Neural progenitor cell (in vitro differentiated cells): ENCODE results near the gene UBQLN3. TPM values are rescaled to one million over a fixed set of nuclear protein-coding genes. Genes with fewer than 3 reads are reported as not detected.

Source experiments
- DNase-seq: peaks from one replicate; pipeline ENCODE4 v3.0.0-alpha.2; 2016; ENCODE audit warnings: low spot score
- H2AFZ ChIP-seq: fragments of 200-600 bp; sonication (generic); replicated peaks from 2 replicates; pipeline ENCODE4 v1.6.1; 2016; ENCODE audit warnings: antibody characterized with exemption
- H3F3A ChIP-seq: fragments of 200-600 bp; sonication (generic); 2 replicates; pipeline ENCODE4 v1.6.1; 2016; ENCODE audit warnings: antibody characterized with exemption, low read depth
- H3K27ac ChIP-seq: fragments of 200-600 bp; sonication (generic); 2 replicates; pipeline ENCODE4 v1.5.1; 2016; ENCODE audit warnings: mild to moderate bottlenecking
- H3K27me3 ChIP-seq: fragments of 200-600 bp; sonication (generic); 2 replicates; pipeline ENCODE4 v1.6.1; 2016; ENCODE audit warnings: mild to moderate bottlenecking, moderate library complexity
- H3K36me3 ChIP-seq: fragments of 200-600 bp; sonication (generic); 2 replicates; pipeline ENCODE4 v1.5.1; 2016
- H3K4me1 ChIP-seq: fragments of 200-600 bp; sonication (generic); 2 replicates; pipeline ENCODE4 v1.6.1; 2016; ENCODE audit warnings: mixed run types
- H3K4me2 ChIP-seq: fragments of 200-600 bp; sonication (generic); 2 replicates; pipeline ENCODE4 v1.6.1; 2016
- H3K4me3 ChIP-seq: fragments of 200-600 bp; sonication (generic); 2 replicates; pipeline ENCODE4 v1.5.1; 2016
- H3K79me2 ChIP-seq: fragments of 200-600 bp; sonication (generic); 2 replicates; pipeline ENCODE4 v1.6.1; 2016; ENCODE audit warnings: low read depth
- H3K9ac ChIP-seq: fragments of 200-600 bp; sonication (generic); 2 replicates; pipeline ENCODE4 v1.6.1; 2016
- H3K9me3 ChIP-seq: fragments of 200-600 bp; sonication (generic); 2 replicates; pipeline ENCODE4 v1.5.1; 2016; ENCODE audit warnings: low read depth
- H4K20me1 ChIP-seq: fragments of 200-600 bp; sonication (generic); 2 replicates; pipeline ENCODE4 v1.6.1; 2016; ENCODE audit warnings: low read depth
- H3K27ac Mint-ChIP-seq: 3 replicates; pipeline ENCODE4 v1.8.0; 2021; ENCODE audit warnings: mixed read lengths
- H3K27me3 Mint-ChIP-seq: 2 replicates; pipeline ENCODE4 v1.8.0; 2022; ENCODE audit warnings: low read depth, mild to moderate bottlenecking, inconsistent platforms, moderate library complexity, mixed read lengths; ENCODE audit not compliant: insufficient read depth
- H3K36me3 Mint-ChIP-seq: 3 replicates; pipeline ENCODE4 v1.8.0; 2021; ENCODE audit warnings: mixed read lengths
- H3K4me1 Mint-ChIP-seq: 3 replicates; pipeline ENCODE4 v1.8.0; 2021; ENCODE audit warnings: mixed read lengths
- H3K4me3 Mint-ChIP-seq: 3 replicates; pipeline ENCODE4 v1.8.0; 2021; ENCODE audit warnings: mild to moderate bottlenecking, moderate library complexity, mixed read lengths
- H3K9me3 Mint-ChIP-seq: 3 replicates; pipeline ENCODE4 v1.8.0; 2020; ENCODE audit warnings: mixed read lengths
- CTCF ChIP-seq: fragments of 200-600 bp; sonication (generic); IDR thresholded peaks from 2 replicates; pipeline ENCODE4 v1.5.1; 2017; ENCODE audit warnings: antibody characterized with exemption, mild to moderate bottlenecking
- EZH2 ChIP-seq: fragments of 200-600 bp; sonication (generic); IDR thresholded peaks from 2 replicates; pipeline ENCODE4 v1.6.1; 2017; ENCODE audit warnings: antibody characterized with exemption, mild to moderate bottlenecking, moderate library complexity
- EZH2phosphoT487 ChIP-seq: fragments of 200-600 bp; sonication (generic); IDR thresholded peaks from 2 replicates; pipeline ENCODE4 v1.6.1; 2017; ENCODE audit warnings: antibody characterized with exemption
- total RNA-seq: library from RNA; depleted of rRNA; stranded (reverse); fragments of >200 nt; gene quantifications from 2 replicates; pipeline ENCODE4 v1.2.3, GENCODE V29; 2015; ENCODE audit warnings: low replicate concordance

The UBQLN3 gene
- total RNA-seq, 1 donor from 2014 or later: 0.39 TPM

DNA sequence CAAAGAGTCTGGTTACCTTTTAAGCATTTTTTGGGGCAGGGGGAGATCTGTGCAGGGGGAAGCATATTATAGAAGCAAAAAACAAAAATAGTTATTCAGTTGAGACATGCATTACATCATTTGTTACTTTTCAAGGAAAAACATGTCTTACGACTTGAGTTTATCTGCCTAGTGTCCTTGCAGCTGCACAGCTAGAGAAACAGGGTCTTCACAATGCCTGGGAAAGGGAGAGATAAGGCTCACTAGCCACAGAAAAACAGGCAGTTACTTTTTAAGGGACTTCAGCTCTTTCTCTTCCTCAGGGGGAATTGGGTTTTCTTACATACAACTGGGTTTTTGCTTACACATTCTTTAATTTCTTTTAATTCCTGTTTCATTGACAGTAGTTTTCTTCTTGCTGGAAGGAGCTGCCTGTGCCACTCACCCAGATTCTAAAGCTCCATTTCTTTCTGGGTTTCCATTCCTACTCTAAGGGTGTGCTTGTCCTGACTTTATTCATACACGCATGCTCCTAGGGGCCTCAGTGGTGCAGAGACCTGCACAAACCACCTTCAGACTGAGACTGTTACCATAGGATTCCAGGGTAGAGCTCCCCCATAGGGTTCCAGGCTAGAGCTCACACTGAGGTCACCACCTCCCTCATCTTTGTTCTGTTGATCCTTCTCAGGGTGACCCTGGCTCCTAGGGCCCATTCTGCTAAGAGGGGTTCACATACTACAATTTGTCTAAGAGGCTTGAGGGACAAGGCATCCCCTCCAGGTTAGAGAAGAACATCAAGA, 21.5 kb upstream of the UBQLN3 start:
- H3K4me1 ChIP-seq: no peaks in the 10 kb centered on the region
- no peak overlapping the region for H3K4me3 ChIP-seq
- H4K20me1 ChIP-seq: no peaks in the 10 kb centered on the region
- Mint-ChIP-seq H3K27ac (no peak overlapping the region), H3K36me3 (no peaks in the 10 kb centered on the region), H3K27me3 (no peaks in the 10 kb centered on the region), H3K4me1 (no peaks in the 10 kb centered on the region), H3K9me3 (no peaks in the 10 kb centered on the region), H3K4me3 (no peak overlapping the region)
- no peaks in the 10 kb centered on the region for H3K79me2 ChIP-seq
- no peaks in the 10 kb centered on the region for H3K36me3 ChIP-seq
- no peaks in the 10 kb centered on the region for H3K9me3 ChIP-seq
- no peak overlapping the region for H2AFZ ChIP-seq
- TF ChIP-seq EZH2: no peak
- TF ChIP-seq CTCF: no peak
- no peak for TF ChIP-seq EZH2phosphoT487
- H3K9ac ChIP-seq: no peak overlapping the region
- no peaks in the 10 kb centered on the region for H3F3A ChIP-seq
- no peak for DNase-seq
- no peaks in the 10 kb centered on the region for H3K27me3 ChIP-seq
- H3K27ac ChIP-seq: no peak overlapping the region
- no peak overlapping the region for H3K4me2 ChIP-seq

GRCh38 chr11:5528495-5528894, 18.7 kb upstream of the UBQLN3 start:
- Histone ChIP-seq H3K36me3 (no peaks in the 10 kb centered on the region), H3K9me3 (no peaks in the 10 kb centered on the region), H3K27me3 (no peaks in the 10 kb centered on the region), H4K20me1 (no peaks in the 10 kb centered on the region), H3K9ac (no peak overlapping the region), H3K4me1 (no peaks in the 10 kb centered on the region), H3K4me3 (no peak overlapping the region), H2AFZ (no peak overlapping the region), H3K27ac (no peak overlapping the region), H3K79me2 (no peaks in the 10 kb centered on the region), H3K4me2 (no peak overlapping the region), H3F3A (no peaks in the 10 kb centered on the region)
- Mint-ChIP-seq H3K4me1 (no peaks in the 10 kb centered on the region), H3K4me3 (no peak overlapping the region), H3K36me3 (no peaks in the 10 kb centered on the region), H3K27me3 (no peaks in the 10 kb centered on the region), H3K27ac (no peak overlapping the region), H3K9me3 (no peaks in the 10 kb centered on the region)
- DNase-seq: no peak
- TF ChIP-seq EZH2phosphoT487 (no peak), CTCF (no peak), EZH2 (no peak)

GRCh38 chr11:5527716-5528115, 18.0 kb upstream of the UBQLN3 start:
- Mint-ChIP-seq H3K27ac (no peak overlapping the region), H3K9me3 (no peaks in the 10 kb centered on the region), H3K4me1 (no peaks in the 10 kb centered on the region), H3K27me3 (no peaks in the 10 kb centered on the region), H3K36me3 (no peaks in the 10 kb centered on the region), H3K4me3 (no peak overlapping the region)
- Histone ChIP-seq H3K9ac (no peak overlapping the region), H3K79me2 (no peaks in the 10 kb centered on the region), H3K36me3 (no peaks in the 10 kb centered on the region), H3K27me3 (no peaks in the 10 kb centered on the region), H3K9me3 (no peaks in the 10 kb centered on the region), H3K4me2 (no peak overlapping the region), H4K20me1 (no peaks in the 10 kb centered on the region), H3K4me3 (no peak overlapping the region), H2AFZ (no peak overlapping the region), H3K27ac (no peak overlapping the region), H3F3A (no peaks in the 10 kb centered on the region), H3K4me1 (no peaks in the 10 kb centered on the region)
- TF ChIP-seq EZH2phosphoT487: no peak
- DNase-seq: no peak

GRCh38 chr11:5524756-5525155, 15.0 kb upstream of the UBQLN3 start:
- no peak for DNase-seq
- Mint-ChIP-seq H3K27ac (no peak overlapping the region), H3K4me3 (no peak overlapping the region), H3K27me3 (peaks cover 2% of the 10 kb centered on the region), H3K4me1 (no peaks in the 10 kb centered on the region), H3K36me3 (no peaks in the 10 kb centered on the region), H3K9me3 (no peaks in the 10 kb centered on the region)
- no peaks in the 10 kb centered on the region for H3K79me2 ChIP-seq
- H4K20me1 ChIP-seq: no peaks in the 10 kb centered on the region
- H2AFZ ChIP-seq: no peak overlapping the region
- H3F3A ChIP-seq: no peaks in the 10 kb centered on the region
- H3K27me3 ChIP-seq: no peaks in the 10 kb centered on the region
- no peak overlapping the region for H3K4me2 ChIP-seq
- H3K9me3 ChIP-seq: no peaks in the 10 kb centered on the region
- no peak overlapping the region for H3K4me3 ChIP-seq
- H3K9ac ChIP-seq: no peak overlapping the region
- H3K27ac ChIP-seq: no peak overlapping the region
- H3K36me3 ChIP-seq: no peaks in the 10 kb centered on the region
- no peak for TF ChIP-seq EZH2
- H3K4me1 ChIP-seq: no peaks in the 10 kb centered on the region
